ENCODE data around the gene FGF2.

FGF2 gene

GRCh38 chr4:122896270-122896669 lies 69.6 kb downstream of the FGF2 start:
- Histone ChIP-seq H3F3A (ENCODE audit: insufficient read depth, low read length) (no peaks in the 10 kb centered on the region), H3K4me2 (ENCODE audit: low read depth, low read length) (no peak overlapping the region)
- TF ChIP-seq EZH2phosphoT487 (IDR thresholded peaks at IDR 0.05; ENCODE audit: low read length) = no peak
- no peak for TF ChIP-seq CTCF (IDR thresholded peaks at IDR 0.05; ENCODE audit: low read length)

GRCh38 chr4:122898370-122899150 lies 71.9 kb downstream of the FGF2 start:
- no peak overlapping the region for H3K4me2 ChIP-seq (ENCODE audit: low read depth, low read length)
- no peak for DNase-seq

More at GRCh38 chr4:122896270-122896669, 69.6 kb downstream of the FGF2 start:
- Histone ChIP-seq H3K36me3 (replicated peaks; ENCODE audit: insufficient read depth, low read length) (no peaks in the 10 kb centered on the region; the same call in 1 of the 2 replicates), H3K9me3 (replicated peaks; ENCODE audit: insufficient read depth, low read length) (no peaks in the 10 kb centered on the region), H3K4me3 (ENCODE audit: low read length) (no peak overlapping the region), H3K9ac (ENCODE audit: low read length) (no peak overlapping the region), H3K9me2 (replicated peaks; ENCODE audit: insufficient read depth, low read length) (no peaks in the 10 kb centered on the region), H2AFZ (ENCODE audit: low read length) (no peak overlapping the region), H3K27ac (ENCODE audit: low read length) (no peak overlapping the region), H4K20me1 (ENCODE audit: insufficient read depth, low read length) (no peaks in the 10 kb centered on the region), H3K27me3 (replicated peaks; ENCODE audit: insufficient read depth, low read length) (no peaks in the 10 kb centered on the region), H3K79me2 (ENCODE audit: low read length) (no peaks in the 10 kb centered on the region), H3K4me1 (ENCODE audit: low read length) (no peaks in the 10 kb centered on the region)
- DNase-seq = no peak

GRCh38 chr4:122899682-122900081 lies 73.1 kb downstream of the FGF2 start:
- Histone ChIP-seq H3K9me3 (replicated peaks; ENCODE audit: insufficient read depth, low read length) (no peaks in the 10 kb centered on the region), H3K9ac (ENCODE audit: low read length) (no peak overlapping the region), H3K79me2 (ENCODE audit: low read length) (no peaks in the 10 kb centered on the region), H3K9me2 (replicated peaks; ENCODE audit: insufficient read depth, low read length) (no peaks in the 10 kb centered on the region), H3K27ac (ENCODE audit: low read length) (no peak overlapping the region), H3F3A (ENCODE audit: insufficient read depth, low read length) (no peaks in the 10 kb centered on the region), H4K20me1 (ENCODE audit: insufficient read depth, low read length) (no peaks in the 10 kb centered on the region), H3K4me3 (ENCODE audit: low read length) (no peak overlapping the region), H3K27me3 (replicated peaks; ENCODE audit: insufficient read depth, low read length) (no peaks in the 10 kb centered on the region), H3K4me2 (ENCODE audit: low read depth, low read length) (no peak overlapping the region), H3K36me3 (replicated peaks; ENCODE audit: insufficient read depth, low read length) (no peaks in the 10 kb centered on the region; the same call in 1 of the 2 replicates), H3K4me1 (ENCODE audit: low read length) (no peaks in the 10 kb centered on the region), H2AFZ (ENCODE audit: low read length) (no peak overlapping the region)
- DNase-seq = no peak
- TF ChIP-seq EZH2 (optimal IDR thresholded peaks at IDR 0.05; ENCODE audit: low read depth, low read length) = no peak
- no peak for TF ChIP-seq EZH2phosphoT487 (IDR thresholded peaks at IDR 0.05; ENCODE audit: low read length)
- TF ChIP-seq CTCF (IDR thresholded peaks at IDR 0.05; ENCODE audit: low read length) = no peak

More at GRCh38 chr4:122898370-122899150, 71.9 kb downstream of the FGF2 start:
- no peaks in the 10 kb centered on the region for H3K9me3 ChIP-seq (replicated peaks; ENCODE audit: insufficient read depth, low read length)
- no peaks in the 10 kb centered on the region for H4K20me1 ChIP-seq (ENCODE audit: insufficient read depth, low read length)
- no peaks in the 10 kb centered on the region; the same call in 1 of the 2 replicates for H3K36me3 ChIP-seq (replicated peaks; ENCODE audit: insufficient read depth, low read length)
- H2AFZ ChIP-seq (ENCODE audit: low read length) = no peak overlapping the region
- no peaks in the 10 kb centered on the region for H3K4me1 ChIP-seq (ENCODE audit: low read length)
- no peaks in the 10 kb centered on the region for H3F3A ChIP-seq (ENCODE audit: insufficient read depth, low read length)
- no peak for TF ChIP-seq EZH2phosphoT487 (IDR thresholded peaks at IDR 0.05; ENCODE audit: low read length)
- no peak for TF ChIP-seq EZH2 (optimal IDR thresholded peaks at IDR 0.05; ENCODE audit: low read depth, low read length)
- no peak for TF ChIP-seq CTCF (IDR thresholded peaks at IDR 0.05; ENCODE audit: low read length)
- H3K4me3 ChIP-seq (ENCODE audit: low read length) = no peak overlapping the region
- H3K27me3 ChIP-seq (replicated peaks; ENCODE audit: insufficient read depth, low read length) = no peaks in the 10 kb centered on the region
- H3K9ac ChIP-seq (ENCODE audit: low read length) = no peak overlapping the region
- no peak overlapping the region for H3K27ac ChIP-seq (ENCODE audit: low read length)
- H3K79me2 ChIP-seq (ENCODE audit: low read length) = no peaks in the 10 kb centered on the region
- no peaks in the 10 kb centered on the region for H3K9me2 ChIP-seq (replicated peaks; ENCODE audit: insufficient read depth, low read length)

Measured in MM.1S (cell line).